Motor neuron (in vitro differentiated cells): ENCODE measurements around the gene GPR149. TPM values are rescaled to one million over a fixed set of nuclear protein-coding genes. Genes with fewer than 3 reads are reported as not detected.

Experiments
- total RNA-seq, 8 experiments: library from RNA; unstranded; fragments of 300-600 nt; gene quantifications; 2 replicates each; pipeline versions ENCODE4 v1.2.3 to v1.2.4, GENCODE V29; 2022

GPR149 gene
- total RNA-seq, 8 experiments from 2014 or later = 0.36 to 5.2 (median 1.9) TPM; not detected in 3

Other genes with a start within 250 kb of the GPR149 start
- gene DHX36, start 105.7 kb downstream of the GPR149 start, total RNA-seq = 100 to 1,000 TPM in 2 of 8 experiments, 10 to 100 TPM in 6; 49.7 to 143 (median 67.0) TPM